HG02678 (cell line): ENCODE measurements around the gene LRCH1.

ENCODE experiments used
- ATAC-seq: cut with Tn5 transposase; IDR thresholded peaks from one replicate; pipeline ENCODE4 v1.9.1; 2021; ENCODE audit warnings: mild to moderate bottlenecking, moderate library complexity; ENCODE audit not compliant: unreplicated experiment

The LRCH1 gene

GRCh38 chr13:46686171-46686570, 133.2 kb downstream of the LRCH1 start:
- ATAC-seq: no peak

GRCh38 chr13:46687810-46688209, 134.8 kb downstream of the LRCH1 start:
- ATAC-seq: no peak

- no peak for ATAC-seq
Measured at GRCh38 chr13:46688306-46688705, 135.3 kb downstream of the LRCH1 start.

- no peak for ATAC-seq
Measured at GRCh38 chr13:46698014-46698413, 145.0 kb downstream of the LRCH1 start.

GRCh38 chr13:46698910-46699460, 146.0 kb downstream of the LRCH1 start:
- ATAC-seq: no peak

GRCh38 chr13:46712524-46712923, 159.6 kb downstream of the LRCH1 start:
- ATAC-seq: no peak

- ATAC-seq: no peak
Measured at GRCh38 chr13:46715363-46715762, 162.4 kb downstream of the LRCH1 start.

GRCh38 chr13:46716821-46717220, 163.9 kb downstream of the LRCH1 start:
- no peak for ATAC-seq

- ATAC-seq: no peak
Measured at GRCh38 chr13:46717275-46717674, 164.3 kb downstream of the LRCH1 start.

GRCh38 chr13:46717856-46718255, 164.9 kb downstream of the LRCH1 start:
- ATAC-seq: no peak

- ATAC-seq: peak; percentile 82
Measured at GRCh38 chr13:46720189-46720588, 167.2 kb downstream of the LRCH1 start.

GRCh38 chr13:46721054-46721453, 168.1 kb downstream of the LRCH1 start:
- no peak for ATAC-seq

- ATAC-seq: no peak
Measured at GRCh38 chr13:46726347-46726746, 173.4 kb downstream of the LRCH1 start.

- ATAC-seq: no peak
Measured at GRCh38 chr13:46728777-46729176, 175.8 kb downstream of the LRCH1 start.

- ATAC-seq: no peak
Measured at GRCh38 chr13:46731535-46731934, 178.6 kb downstream of the LRCH1 start.

GRCh38 chr13:46735425-46735824, 182.5 kb downstream of the LRCH1 start:
- no peak for ATAC-seq

- no peak for ATAC-seq
Measured at GRCh38 chr13:46736541-46737310, 183.8 kb downstream of the LRCH1 start.

GRCh38 chr13:46738055-46738454, 185.1 kb downstream of the LRCH1 start:
- ATAC-seq: no peak

- ATAC-seq: no peak
Measured at GRCh38 chr13:46738766-46739165, 185.8 kb downstream of the LRCH1 start.

- ATAC-seq: no peak
Measured at GRCh38 chr13:46739447-46740098, 186.6 kb downstream of the LRCH1 start.

GRCh38 chr13:46743191-46743590, 190.2 kb downstream of the LRCH1 start:
- no peak for ATAC-seq

- no peak for ATAC-seq
Measured at GRCh38 chr13:46745062-46745461, 192.1 kb downstream of the LRCH1 start.
